SK-N-SH treated with all-trans-retinoic acid at 6 μM for 48 hours (cell line): ENCODE results near the gene GSX1.

Source experiments
- ATAC-seq: fragments of 200-7000 bp; cut with Tn5 transposase; 3 replicates; pipeline ENCODE4 v1.9.1; 2020; ENCODE audit warnings: mild to moderate bottlenecking, moderate library complexity
- ARNTL ChIP-seq: fragments of 450-650 bp; formaldehyde crosslinking; IDR thresholded peaks from 2 replicates; pipeline ENCODE4 v1.5.0; 2020; ENCODE audit warnings: low read depth, mild to moderate bottlenecking, moderate library complexity, borderline replicate concordance
- BACH2 ChIP-seq: fragments of 250-450 bp; sonication (Bioruptor Pico); IDR thresholded peaks from 2 replicates; pipeline ENCODE4 v1.9.0; 2021; ENCODE audit warnings: mild to moderate bottlenecking, borderline replicate concordance
- CSDC2 ChIP-seq: fragments of 250-450 bp; sonication (Bioruptor Pico); IDR thresholded peaks from 2 replicates; pipeline ENCODE4 v1.5.0; 2020; ENCODE audit warnings: mild to moderate bottlenecking, moderate library complexity
- CSRNP3 ChIP-seq: fragments of 250-450 bp; sonication (Bioruptor Pico); IDR thresholded peaks from 2 replicates; pipeline ENCODE4 v1.5.1; 2021; ENCODE audit warnings: mild to moderate bottlenecking, moderate library complexity
- ESRRG ChIP-seq: fragments of 250-450 bp; sonication (Bioruptor Pico); IDR thresholded peaks from 2 replicates; pipeline ENCODE4 v1.6.1; 2021; ENCODE audit warnings: mild to moderate bottlenecking
- GLIS3 ChIP-seq: fragments of 250-450 bp; sonication (Bioruptor Pico); IDR thresholded peaks from 2 replicates; pipeline ENCODE4 v1.5.0; 2020; ENCODE audit warnings: mild to moderate bottlenecking, moderate library complexity
- ISL1 ChIP-seq: fragments of 250-450 bp; sonication (Bioruptor Pico); IDR thresholded peaks from 2 replicates; pipeline ENCODE4 v2.1.2; 2022; ENCODE audit warnings: mild to moderate bottlenecking, moderate library complexity
- OSR1 ChIP-seq: fragments of 250-450 bp; sonication (Bioruptor Pico); IDR thresholded peaks from 2 replicates; pipeline ENCODE4 v1.8.0; 2022; ENCODE audit warnings: moderate library complexity, mild to moderate bottlenecking, inconsistent platforms
- PATZ1 ChIP-seq: fragments of 250-450 bp; sonication (Bioruptor Pico); IDR thresholded peaks from 2 replicates; pipeline ENCODE4 v1.8.0; 2020; ENCODE audit warnings: mild to moderate bottlenecking, moderate library complexity, borderline replicate concordance
- POU6F1 ChIP-seq: fragments of 250-450 bp; sonication (Bioruptor Pico); IDR thresholded peaks from 2 replicates; pipeline ENCODE4 v1.8.0; 2021; ENCODE audit warnings: low read depth, mild to moderate bottlenecking, moderate library complexity, borderline replicate concordance
- PPARA ChIP-seq: fragments of 250-450 bp; sonication (Bioruptor Pico); IDR thresholded peaks from 2 replicates; pipeline ENCODE4 v1.5.0; 2020; ENCODE audit warnings: mild to moderate bottlenecking, borderline replicate concordance
- RARB ChIP-seq: fragments of 250-450 bp; sonication (Bioruptor Pico); IDR thresholded peaks from 2 replicates; pipeline ENCODE4 v1.8.0; 2021; ENCODE audit warnings: mild to moderate bottlenecking, moderate library complexity
- SNAI2 ChIP-seq: fragments of 250-450 bp; sonication (Bioruptor Pico); IDR thresholded peaks from 2 replicates; pipeline ENCODE4 v1.5.0; 2020; ENCODE audit warnings: mild to moderate bottlenecking, moderate library complexity
- TCF4 ChIP-seq: fragments of 250-450 bp; sonication (Bioruptor Pico); IDR thresholded peaks from 2 replicates; pipeline ENCODE4 v1.8.0; 2021; ENCODE audit warnings: mild to moderate bottlenecking, moderate library complexity, borderline replicate concordance
- TOX ChIP-seq: fragments of 250-450 bp; sonication (Bioruptor Pico); IDR thresholded peaks from 2 replicates; pipeline ENCODE4 v1.8.0; 2021; ENCODE audit warnings: mild to moderate bottlenecking, moderate library complexity, borderline replicate concordance
- ZC3H10 ChIP-seq: fragments of 250-450 bp; sonication (Bioruptor Pico); IDR thresholded peaks from 2 replicates; pipeline ENCODE4 v1.5.1; 2021; ENCODE audit warnings: mild to moderate bottlenecking, moderate library complexity
- ZFP3 ChIP-seq: fragments of 250-450 bp; sonication (Bioruptor Pico); IDR thresholded peaks from 2 replicates; pipeline ENCODE4 v1.5.0; 2020; ENCODE audit warnings: mild to moderate bottlenecking, moderate library complexity
- ZFP30 ChIP-seq: fragments of 450-650 bp; formaldehyde crosslinking; IDR thresholded peaks from 2 replicates; pipeline ENCODE4 v1.5.0; 2022; ENCODE audit warnings: mild to moderate bottlenecking, moderate library complexity

The GSX1 gene

GRCh38 chr13:27794368-27794691 lies 2.0 kb downstream of the GSX1 start:
- ATAC-seq, result no peak
- TF ChIP-seq BACH2 (CRISPR knock-in tag) (no peak), OSR1 (CRISPR knock-in tag) (no peak), CSDC2 (no peak), GLIS3 (no peak)

GRCh38 chr13:27794921-27795717 lies 2.8 kb downstream of the GSX1 start:
- ATAC-seq, result no peak
- TF ChIP-seq ZFP3 (CRISPR knock-in tag) (no peak), ZC3H10 (CRISPR knock-in tag) (no peak), SNAI2 (CRISPR knock-in tag) (no peak)

GRCh38 chr13:27795718-27796019 lies 3.4 kb downstream of the GSX1 start:
- TF ChIP-seq ZFP3 (CRISPR knock-in tag) (no peak), ZC3H10 (CRISPR knock-in tag) (no peak), TCF4 (CRISPR knock-in tag) (no peak), PATZ1 (CRISPR knock-in tag) (no peak), CSRNP3 (no peak)
- no peak for ATAC-seq

- TF ChIP-seq RARB (CRISPR knock-in tag) (no peak), ARNTL (CRISPR knock-in tag) (no peak), ZC3H10 (CRISPR knock-in tag) (no peak)
- TF ChIP-seq, all 23 proteins: peak for 0
- no peak for ATAC-seq
These were observed 4.4 kb downstream of the GSX1 start for GRCh38 chr13:27796544-27797227.

GRCh38 chr13:27797228-27797624 lies 4.9 kb downstream of the GSX1 start:
- no peak for TF ChIP-seq CSRNP3
- TF ChIP-seq POU6F1, result no peak
- no peak for TF ChIP-seq ZC3H10 (CRISPR knock-in tag)
- no peak for TF ChIP-seq RARB (CRISPR knock-in tag)
- no peak for TF ChIP-seq PATZ1 (CRISPR knock-in tag)
- no peak for TF ChIP-seq PPARA (CRISPR knock-in tag)
- no peak for TF ChIP-seq TOX (CRISPR knock-in tag)
- no peak for TF ChIP-seq ZFP30
- no peak for TF ChIP-seq ISL1 (CRISPR knock-in tag)
- TF ChIP-seq SNAI2 (CRISPR knock-in tag), result no peak
- TF ChIP-seq ESRRG, result no peak
- ATAC-seq, result peak; percentile 39; the same call in 2 of the 3 replicates
